ENCODE data around the gene ACOX3. TPM values are rescaled to one million over a fixed set of nuclear protein-coding genes. Genes with fewer than 3 reads are reported as not detected.
"Not testable (repeated sequence)": the region's sequence is repeated elsewhere in the genome, so short reads cannot be mapped to it uniquely, and the experiment has no call there.

ACOX3 gene
- polyA plus RNA-seq, 1 of the 3 experiments (the other 2 are of a cell fraction): 8.4 TPM

- CTCF ChIA-PET: interaction anchor here (1.0 to 6.7 kb wide), 7 partner anchors 9 to 230 kb away, joined by 3 to 115 read pairs (median 9); no protein-coding TSS in a partner anchor
- H3K9ac ChIP-seq; H3K9me3 ChIP-seq; POLR2A ChIA-PET; H3K4me3 ChIP-seq (ENCODE audit: low read depth in 2 of 2, low read length in 1 of 2); H3K27ac ChIP-seq (ENCODE audit: low read depth in 2 of 2, low read length in 1 of 2); H3F3A ChIP-seq (replicated peaks; ENCODE audit: insufficient read depth); H3K9me2 ChIP-seq; H3K27me3 ChIP-seq (ENCODE audit: insufficient read depth); H3K4me2 ChIP-seq; H3K79me2 ChIP-seq (ENCODE audit: insufficient read depth); DNase-seq; H4K20me1 ChIP-seq (ENCODE audit: insufficient read depth); H2AFZ ChIP-seq (ENCODE audit: low read depth): not testable (repeated sequence)
- H3K36me3 ChIP-seq (replicated peaks in 1 of 2; ENCODE audit: control insufficient read depth in 1 of 2, insufficient read depth in 2 of 2, low read length in 1 of 2): peaks cover 10 to 41% of the 10 kb centered on the region in 2 experiments
- WGBS (ENCODE audit: low lambda C conversion rate): 83% methylated on average over 6 of the region's 7 CpGs
- TF ChIP-seq SMC3 (IDR thresholded peaks at IDR 0.05; ENCODE audit: low read depth, low read length): peak; percentile 31; the same call in 1 of the 2 replicates
- TF ChIP-seq CTCF (IDR thresholded peaks at IDR 0.05): peak; percentile 59
- peak; percentile 44 for TF ChIP-seq RAD21 (IDR thresholded peaks at IDR 0.05; ENCODE audit: low read length)
- peaks cover 0 to 18% of the 10 kb centered on the region in 2 experiments; a peak in 1 of 4 replicates for H3K4me1 ChIP-seq (ENCODE audit: control insufficient read depth in 1 of 2, insufficient read depth in 2 of 2, low read depth in 1 of 2, low read length in 1 of 2)
Measured at GRCh38 chr4:8406887-8407286, 33.6 kb downstream of the ACOX3 start.

GRCh38 chr4:8405516-8405875 lies 35.0 kb downstream of the ACOX3 start:
- CTCF ChIA-PET: interaction anchor here (1.1 to 6.7 kb wide), 3 partner anchors 17 to 229 kb away, joined by 3 to 115 read pairs (median 5); no protein-coding TSS in a partner anchor
- H3K27ac ChIP-seq (ENCODE audit: low read depth in 2 of 2, low read length in 1 of 2): no peak overlapping the region
- H3K9ac ChIP-seq: no peak overlapping the region
- H2AFZ ChIP-seq (ENCODE audit: low read depth): no peak overlapping the region
- no peak overlapping the region for H3K4me2 ChIP-seq
- H4K20me1 ChIP-seq (ENCODE audit: insufficient read depth): no peaks in the 10 kb centered on the region
- peaks cover 0 to 14% of the 10 kb centered on the region in 2 experiments; a peak in 1 of 4 replicates for H3K4me1 ChIP-seq (ENCODE audit: control insufficient read depth in 1 of 2, insufficient read depth in 2 of 2, low read depth in 1 of 2, low read length in 1 of 2)
- TF ChIP-seq SIN3A (IDR thresholded peaks at IDR 0.05; ENCODE audit: borderline replicate concordance, low read depth, low read length) (no peak), YY1 (IDR thresholded peaks at IDR 0.05; ENCODE audit: low read depth) (no peak), USF1 (IDR thresholded peaks at IDR 0.05; ENCODE audit: borderline replicate concordance, low read depth) (no peak), FOXJ3 (CRISPR knock-in tag; IDR thresholded peaks at IDR 0.05) (no peak), MEF2A (IDR thresholded peaks at IDR 0.05; ENCODE audit: borderline replicate concordance, low read depth) (no peak), RAD21 (IDR thresholded peaks at IDR 0.05; ENCODE audit: low read length) (no peak), CTCF (IDR thresholded peaks at IDR 0.05) (no peak), EP300 (IDR thresholded peaks at IDR 0.05; ENCODE audit: borderline replicate concordance in 1 of 2, low read depth in 1 of 2, low read length in 1 of 2) (no peak), MXI1 (IDR thresholded peaks at IDR 0.05; ENCODE audit: low read depth, low read length) (no peak), ELF1 (IDR thresholded peaks at IDR 0.05) (no peak), GATA2 (CRISPR knock-in tag; IDR thresholded peaks at IDR 0.05) (no peak), TEAD4 (IDR thresholded peaks at IDR 0.05; ENCODE audit: borderline replicate concordance, insufficient read depth) (no peak), USF2 (IDR thresholded peaks at IDR 0.05; ENCODE audit: borderline replicate concordance, low read depth, low read length) (no peak), MAX (IDR thresholded peaks at IDR 0.05; ENCODE audit: low read depth) (no peak), CHD2 (IDR thresholded peaks at IDR 0.05; ENCODE audit: low read length, partially characterized antibody) (no peak)
- H3F3A ChIP-seq (replicated peaks; ENCODE audit: insufficient read depth): peaks cover 7% of the 10 kb centered on the region
- no peak overlapping the region for H3K4me3 ChIP-seq (ENCODE audit: low read depth in 2 of 2, low read length in 1 of 2)
- POLR2A ChIA-PET: no interaction called here
- no peaks in the 10 kb centered on the region for H3K27me3 ChIP-seq (ENCODE audit: insufficient read depth)
- H3K9me2 ChIP-seq: no peaks in the 10 kb centered on the region
- H3K36me3 ChIP-seq (replicated peaks in 1 of 2; ENCODE audit: control insufficient read depth in 1 of 2, insufficient read depth in 2 of 2, low read length in 1 of 2): peaks cover 10 to 39% of the 10 kb centered on the region in 2 experiments
- H3K79me2 ChIP-seq (ENCODE audit: insufficient read depth): no peaks in the 10 kb centered on the region
- no peaks in the 10 kb centered on the region for H3K9me3 ChIP-seq
- 96% methylated on average over 7 of the region's 9 CpGs for WGBS (ENCODE audit: low lambda C conversion rate)
- DNase-seq: no peak
